Retinal pigment epithelial cell (primary cell): ENCODE measurements around the gene SETX.
A peak's percentile ranks its signal among the peaks of the same experiment; 100 is the strongest.

Experiments used
- DNase-seq: peaks from one replicate; pipeline ENCODE4 v3.0.0-alpha.2; 2010; ENCODE audit warnings: low read depth
- H3K4me3 ChIP-seq: 2 replicates; pipeline ENCODE4 v1.5.1; 2011; ENCODE audit warnings: mild to moderate bottlenecking, low read length, control low read depth, moderate library complexity
- TF ChIP-seq, protein P1 (sequence below): conservative IDR thresholded peaks from 2 replicates; pipeline ENCODE4 v1.5.1; 2011; ENCODE audit warnings: low read depth, low read length, control low read depth, inconsistent platforms

Gene SETX

DNA sequence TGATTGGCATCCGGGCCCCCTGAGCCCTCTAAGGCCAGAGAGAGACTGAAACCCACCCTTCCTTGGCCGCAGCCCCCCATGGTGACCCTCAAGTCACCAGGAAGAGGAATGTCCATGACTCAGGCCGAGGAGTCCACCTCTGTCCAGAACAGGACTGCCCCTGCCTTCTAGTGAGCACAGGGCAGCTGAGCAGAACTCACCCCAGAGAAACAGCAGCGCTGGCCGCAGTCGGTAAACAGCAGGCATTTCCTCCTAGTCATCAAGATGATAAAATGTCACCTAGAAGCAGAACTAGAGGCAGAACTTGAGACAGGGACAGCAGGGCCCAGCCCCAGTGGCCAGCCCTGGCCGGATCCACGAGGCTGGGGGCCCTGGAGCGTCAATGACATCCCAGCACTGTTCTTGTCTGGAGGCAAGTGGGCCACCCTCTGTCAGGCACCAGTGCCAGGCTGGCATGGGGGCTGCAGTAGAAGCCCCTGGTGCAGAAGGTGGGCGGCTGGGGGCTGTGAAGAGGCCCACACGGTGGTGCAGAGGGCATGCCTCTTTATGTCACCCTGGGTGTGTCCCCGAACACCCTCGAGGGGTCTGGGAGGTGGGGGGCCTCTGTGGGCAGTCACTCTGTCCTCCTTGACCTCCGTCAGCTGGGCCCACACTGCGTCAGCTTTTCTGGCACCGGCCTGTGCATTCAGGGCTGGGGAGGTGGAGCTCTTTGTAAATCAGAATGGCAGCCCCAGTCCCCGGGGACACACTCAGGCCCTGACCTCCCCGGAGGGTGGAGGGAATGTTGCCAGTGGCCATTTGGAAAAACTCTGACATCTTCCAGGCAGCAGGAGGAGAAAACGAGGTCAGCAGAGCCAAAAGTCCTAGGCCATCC is 110.0 kb downstream of the SETX start:
- TF ChIP-seq, protein P1, sequence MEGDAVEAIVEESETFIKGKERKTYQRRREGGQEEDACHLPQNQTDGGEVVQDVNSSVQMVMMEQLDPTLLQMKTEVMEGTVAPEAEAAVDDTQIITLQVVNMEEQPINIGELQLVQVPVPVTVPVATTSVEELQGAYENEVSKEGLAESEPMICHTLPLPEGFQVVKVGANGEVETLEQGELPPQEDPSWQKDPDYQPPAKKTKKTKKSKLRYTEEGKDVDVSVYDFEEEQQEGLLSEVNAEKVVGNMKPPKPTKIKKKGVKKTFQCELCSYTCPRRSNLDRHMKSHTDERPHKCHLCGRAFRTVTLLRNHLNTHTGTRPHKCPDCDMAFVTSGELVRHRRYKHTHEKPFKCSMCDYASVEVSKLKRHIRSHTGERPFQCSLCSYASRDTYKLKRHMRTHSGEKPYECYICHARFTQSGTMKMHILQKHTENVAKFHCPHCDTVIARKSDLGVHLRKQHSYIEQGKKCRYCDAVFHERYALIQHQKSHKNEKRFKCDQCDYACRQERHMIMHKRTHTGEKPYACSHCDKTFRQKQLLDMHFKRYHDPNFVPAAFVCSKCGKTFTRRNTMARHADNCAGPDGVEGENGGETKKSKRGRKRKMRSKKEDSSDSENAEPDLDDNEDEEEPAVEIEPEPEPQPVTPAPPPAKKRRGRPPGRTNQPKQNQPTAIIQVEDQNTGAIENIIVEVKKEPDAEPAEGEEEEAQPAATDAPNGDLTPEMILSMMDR: no peak
- no peak overlapping the region for H3K4me3 ChIP-seq
- DNase-seq: no peak

DNA sequence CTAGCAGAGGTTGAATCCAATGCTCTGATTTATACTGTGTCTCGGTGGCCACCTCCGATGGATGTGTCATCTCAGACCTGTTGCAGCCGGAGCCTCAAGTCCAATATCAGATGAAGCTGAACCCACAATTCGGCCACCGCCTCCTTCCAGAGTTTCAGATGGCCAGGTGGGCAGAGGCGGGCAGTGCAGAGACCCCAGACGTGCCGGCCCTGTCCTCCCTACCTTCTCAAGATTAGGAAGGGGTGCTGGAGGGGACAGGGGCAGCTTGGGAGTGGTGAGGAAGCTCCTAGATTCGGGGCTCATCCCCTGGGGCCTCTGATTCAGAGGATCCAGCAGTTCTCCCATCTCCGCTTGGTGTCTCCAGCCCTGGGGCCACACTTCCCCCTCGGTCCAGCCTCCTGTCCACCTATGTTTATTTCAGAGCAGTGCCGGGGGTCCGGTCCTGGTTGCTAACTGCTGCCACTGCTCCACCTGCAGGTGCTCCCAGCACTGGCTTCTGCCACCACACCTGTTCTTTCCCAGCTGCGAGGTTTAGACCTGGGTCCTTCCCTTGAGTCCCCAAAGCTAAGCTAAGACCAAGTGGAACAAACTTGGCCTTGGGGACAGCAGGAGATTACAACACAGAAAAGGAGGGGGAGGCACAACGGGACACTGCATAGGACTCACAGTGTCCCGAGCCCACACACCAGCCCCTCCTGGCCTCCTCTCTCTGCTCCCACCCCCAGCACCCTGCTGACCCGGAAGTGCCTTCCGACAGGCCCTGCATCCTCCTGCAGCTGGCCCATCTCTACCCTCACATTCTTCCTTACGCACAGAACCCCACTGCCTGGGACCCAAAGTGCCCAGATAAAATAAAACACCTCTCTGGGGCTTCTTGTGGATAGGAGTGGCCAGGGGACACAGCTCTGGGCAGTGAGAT is 111.4 kb downstream of the SETX start:
- H3K4me3 ChIP-seq: no peak overlapping the region

DNA sequence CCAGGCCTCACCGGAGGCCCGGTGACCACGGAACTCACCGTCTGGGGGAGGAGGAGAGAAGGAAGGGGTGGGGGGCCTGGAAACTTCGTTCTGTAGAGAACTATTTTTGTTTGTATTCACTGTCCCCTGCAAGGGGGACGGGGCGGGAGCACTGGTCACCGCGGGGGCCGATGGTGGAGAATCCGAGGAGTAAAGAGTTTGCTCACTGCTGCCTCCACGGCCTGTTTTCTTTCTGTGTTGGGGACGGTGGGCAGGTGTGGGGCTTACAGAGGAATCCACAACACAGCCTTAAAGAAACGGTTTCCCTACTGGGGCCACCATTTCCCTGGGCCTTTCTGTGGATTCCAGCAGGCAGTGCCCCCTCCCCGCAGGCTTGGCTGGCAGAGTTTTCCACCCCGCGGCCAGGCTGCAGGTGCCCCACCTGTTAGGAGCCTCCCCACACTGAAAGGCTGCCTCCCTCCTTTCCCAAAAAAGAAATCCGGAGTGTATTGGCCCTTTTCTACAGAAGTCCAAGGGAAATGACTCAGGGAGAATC is 112.1 kb downstream of the SETX start:
- DNase-seq: no peak
- TF ChIP-seq, protein P1: no peak
- H3K4me3 ChIP-seq: peak overlapping the region; percentile 46

More for the DNA sequence above, 111.4 kb downstream of the SETX start:
- DNase-seq: no peak
- TF ChIP-seq, protein P1: peak; percentile 2

DNA sequence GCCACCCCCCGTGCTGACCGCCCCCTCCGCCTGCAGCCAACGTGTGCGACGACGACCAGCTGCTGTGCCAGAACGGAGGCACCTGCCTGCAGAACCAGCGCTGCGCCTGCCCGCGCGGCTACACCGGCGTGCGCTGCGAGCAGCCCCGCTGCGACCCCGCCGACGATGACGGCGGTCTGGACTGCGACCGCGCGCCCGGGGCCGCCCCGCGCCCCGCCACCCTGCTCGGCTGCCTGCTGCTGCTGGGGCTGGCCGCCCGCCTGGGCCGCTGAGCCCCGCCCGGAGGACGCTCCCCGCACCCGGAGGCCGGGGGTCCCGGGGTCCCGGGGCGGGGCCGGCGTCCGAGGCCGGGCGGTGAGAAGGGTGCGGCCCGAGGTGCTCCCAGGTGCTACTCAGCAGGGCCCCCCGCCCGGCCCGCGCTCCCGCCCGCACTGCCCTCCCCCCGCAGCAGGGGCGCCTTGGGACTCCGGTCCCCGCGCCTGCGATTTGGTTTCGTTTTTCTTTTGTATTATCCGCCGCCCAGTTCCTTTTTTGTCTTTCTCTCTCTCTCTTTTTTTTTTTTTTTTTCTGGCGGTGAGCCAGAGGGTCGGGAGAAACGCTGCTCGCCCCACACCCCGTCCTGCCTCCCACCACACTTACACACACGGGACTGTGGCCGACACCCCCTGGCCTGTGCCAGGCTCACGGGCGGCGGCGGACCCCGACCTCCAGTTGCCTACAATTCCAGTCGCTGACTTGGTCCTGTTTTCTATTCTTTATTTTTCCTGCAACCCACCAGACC is 112.8 kb downstream of the SETX start:
- no peak for DNase-seq
- TF ChIP-seq, protein P1: no peak

DNA sequence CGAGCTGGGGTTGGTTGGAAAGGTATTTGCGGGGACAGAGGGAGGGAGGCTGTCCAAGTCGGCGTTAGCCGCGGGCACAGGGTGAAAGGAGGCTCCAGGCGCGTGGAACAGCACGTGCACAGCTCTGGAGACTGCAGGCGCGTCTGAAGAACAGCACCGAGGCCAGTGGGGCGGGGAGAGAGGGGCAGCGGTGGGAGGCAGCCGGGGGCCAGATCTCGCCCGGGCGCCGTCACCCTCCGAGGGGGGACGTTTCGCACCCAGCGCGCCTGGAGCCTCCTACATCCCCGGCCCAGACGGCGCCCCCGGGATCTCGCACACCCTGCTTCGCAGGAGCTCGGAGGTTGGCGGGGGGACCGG is 113.3 kb downstream of the SETX start:
- peak overlapping the region; percentile 50 for H3K4me3 ChIP-seq
- no peak for DNase-seq
- TF ChIP-seq, protein P1: no peak

More for the DNA sequence above, 112.8 kb downstream of the SETX start:
- H3K4me3 ChIP-seq: peak overlapping the region; percentile 50

DNA sequence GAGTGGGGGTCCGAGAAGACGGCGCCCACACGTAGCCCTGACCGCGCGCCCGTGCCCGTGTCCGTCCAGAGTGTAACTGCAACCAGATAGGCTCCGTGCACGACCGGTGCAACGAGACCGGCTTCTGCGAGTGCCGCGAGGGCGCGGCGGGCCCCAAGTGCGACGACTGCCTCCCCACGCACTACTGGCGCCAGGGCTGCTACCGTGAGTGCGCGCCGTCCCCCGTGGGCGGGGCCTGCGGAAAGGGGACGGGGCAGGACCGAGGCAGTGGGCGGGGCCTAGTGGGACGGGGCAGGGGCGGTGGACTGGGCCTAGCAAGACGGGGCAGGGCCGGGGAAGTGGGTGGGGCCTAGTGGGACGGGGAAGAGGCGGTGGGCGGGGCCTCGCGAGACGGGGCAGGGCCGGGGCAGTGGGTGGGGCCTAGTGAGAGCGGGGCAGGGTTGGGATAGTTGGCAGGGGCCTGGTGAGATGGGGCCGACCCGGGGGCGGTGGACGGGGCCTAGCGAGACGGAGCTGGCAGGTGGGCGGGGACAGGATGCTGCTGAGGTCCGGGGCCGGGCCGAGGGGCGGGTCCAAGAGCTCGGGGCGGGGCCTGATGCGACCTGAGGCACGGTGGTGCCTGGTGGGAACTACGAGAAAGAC is 113.8 kb downstream of the SETX start:
- TF ChIP-seq, protein P1: no peak
- peak overlapping the region; percentile 50 for H3K4me3 ChIP-seq
- peak; percentile 59 for DNase-seq
